Measurements from ENCODE around the gene CAD. TPM values are rescaled to one million over a fixed set of nuclear protein-coding genes. Genes with fewer than 3 reads are reported as not detected.

Gene CAD
- total RNA-seq, 3 donors from 2014 or later (not counting 1 experiment from before 2014, with no cell fraction given), result 21.8 to 26.6 (median 24.0) TPM

DNA sequence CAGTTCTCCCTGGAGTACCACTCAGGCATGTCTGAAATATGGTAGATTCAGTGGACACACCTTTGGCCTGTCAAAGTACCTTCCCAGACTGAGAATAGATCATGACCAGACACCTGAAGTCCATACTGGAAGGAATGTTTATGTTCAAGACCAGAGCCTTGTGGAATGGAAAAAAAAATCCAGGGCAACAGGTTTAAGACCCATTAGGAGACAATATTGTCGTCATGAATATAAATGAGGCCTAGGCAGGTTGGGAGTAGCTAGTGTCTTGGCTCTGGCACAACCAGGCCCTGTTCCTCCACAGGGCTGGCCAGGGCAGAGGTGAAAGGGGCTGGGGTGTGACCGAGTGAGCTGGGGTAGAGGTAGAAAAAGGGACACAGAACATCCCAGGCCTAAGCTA is 18.5 kb upstream of the CAD start:
- no peaks in the 10 kb centered on the region for H3K27me3 ChIP-seq (ENCODE audit: control insufficient read depth, insufficient read depth, low read length)
- H3K36me3 Mint-ChIP-seq, result peaks cover 12% of the 10 kb centered on the region
- intact Hi-C loops (cut with micrococcal nuclease), result no loop called here
- H3K9me3 Mint-ChIP-seq, result no peaks in the 10 kb centered on the region
- ATAC-seq, result no peak
- H3K9me3 ChIP-seq (ENCODE audit: control insufficient read depth, insufficient read depth, low read length), result no peaks in the 10 kb centered on the region
- H3K4me3 Mint-ChIP-seq, result no peak overlapping the region
- no peak overlapping the region for H3K27ac ChIP-seq (ENCODE audit: low read length)
- TF ChIP-seq, protein P1, sequence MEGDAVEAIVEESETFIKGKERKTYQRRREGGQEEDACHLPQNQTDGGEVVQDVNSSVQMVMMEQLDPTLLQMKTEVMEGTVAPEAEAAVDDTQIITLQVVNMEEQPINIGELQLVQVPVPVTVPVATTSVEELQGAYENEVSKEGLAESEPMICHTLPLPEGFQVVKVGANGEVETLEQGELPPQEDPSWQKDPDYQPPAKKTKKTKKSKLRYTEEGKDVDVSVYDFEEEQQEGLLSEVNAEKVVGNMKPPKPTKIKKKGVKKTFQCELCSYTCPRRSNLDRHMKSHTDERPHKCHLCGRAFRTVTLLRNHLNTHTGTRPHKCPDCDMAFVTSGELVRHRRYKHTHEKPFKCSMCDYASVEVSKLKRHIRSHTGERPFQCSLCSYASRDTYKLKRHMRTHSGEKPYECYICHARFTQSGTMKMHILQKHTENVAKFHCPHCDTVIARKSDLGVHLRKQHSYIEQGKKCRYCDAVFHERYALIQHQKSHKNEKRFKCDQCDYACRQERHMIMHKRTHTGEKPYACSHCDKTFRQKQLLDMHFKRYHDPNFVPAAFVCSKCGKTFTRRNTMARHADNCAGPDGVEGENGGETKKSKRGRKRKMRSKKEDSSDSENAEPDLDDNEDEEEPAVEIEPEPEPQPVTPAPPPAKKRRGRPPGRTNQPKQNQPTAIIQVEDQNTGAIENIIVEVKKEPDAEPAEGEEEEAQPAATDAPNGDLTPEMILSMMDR (IDR thresholded peaks at IDR 0.05), result no peak
- no peaks in the 10 kb centered on the region for H3K4me1 ChIP-seq (ENCODE audit: control insufficient read depth, insufficient read depth, low read length)
- 87% methylated on average over 2 of the region's 2 CpGs for WGBS (ENCODE audit: insufficient coverage)
- H3K27me3 Mint-ChIP-seq (ENCODE audit: low read depth in 2 of 2), result peaks cover 0 to 4% of the 10 kb centered on the region in 2 donors
- H3K27ac Mint-ChIP-seq, result no peak overlapping the region
- no peak overlapping the region for H3K4me3 ChIP-seq (ENCODE audit: low read length)
- H3K4me1 Mint-ChIP-seq, result no peaks in the 10 kb centered on the region
- peaks cover 6% of the 10 kb centered on the region for H3K36me3 ChIP-seq (ENCODE audit: control insufficient read depth, insufficient read depth, low read length)
- DNase-seq, result no peak

DNA sequence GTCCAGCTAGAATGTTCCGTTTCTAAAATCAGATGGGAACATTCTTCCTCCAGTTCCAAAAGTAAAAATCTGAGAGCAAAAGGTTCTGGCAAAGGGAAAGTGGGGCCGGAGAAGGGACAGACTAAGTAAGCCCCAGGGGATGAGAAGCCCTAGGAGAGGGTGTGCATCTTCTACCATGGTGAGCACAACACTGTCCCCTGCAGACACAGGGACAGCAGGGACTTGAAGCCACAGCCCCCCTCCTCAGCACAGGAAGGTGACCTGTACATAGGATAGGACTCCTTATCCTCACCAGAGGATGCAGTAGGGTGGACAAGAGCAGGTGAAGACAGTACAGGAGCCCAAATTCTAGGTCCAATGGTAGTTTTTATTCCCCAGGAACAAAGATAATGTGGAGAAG is 17.9 kb upstream of the CAD start:
- no peak overlapping the region for H3K27ac ChIP-seq (ENCODE audit: low read length)
- TF ChIP-seq, protein P1 (IDR thresholded peaks at IDR 0.05), result no peak
- ATAC-seq (peak in 1 of 3 donors; percentile 22), DNase-seq (no peak)
- no peaks in the 10 kb centered on the region for H3K9me3 Mint-ChIP-seq
- H3K27ac Mint-ChIP-seq, result no peak overlapping the region
- peaks cover 12% of the 10 kb centered on the region for H3K36me3 ChIP-seq (ENCODE audit: control insufficient read depth, insufficient read depth, low read length)
- peaks cover 12% of the 10 kb centered on the region for H3K36me3 Mint-ChIP-seq
- peaks cover 0 to 4% of the 10 kb centered on the region in 2 donors for H3K27me3 Mint-ChIP-seq (ENCODE audit: low read depth in 2 of 2)
- H3K4me3 ChIP-seq (ENCODE audit: low read length), result no peak overlapping the region
- H3K4me1 Mint-ChIP-seq, result no peaks in the 10 kb centered on the region
- intact Hi-C loops (cut with micrococcal nuclease), result no loop called here
- H3K27me3 ChIP-seq (ENCODE audit: control insufficient read depth, insufficient read depth, low read length), result no peaks in the 10 kb centered on the region
- WGBS (ENCODE audit: insufficient coverage), result 91% methylated on average over 2 of the region's 2 CpGs
- H3K4me1 ChIP-seq (ENCODE audit: control insufficient read depth, insufficient read depth, low read length), result no peaks in the 10 kb centered on the region
- no peaks in the 10 kb centered on the region for H3K9me3 ChIP-seq (ENCODE audit: control insufficient read depth, insufficient read depth, low read length)
- no peak overlapping the region for H3K4me3 Mint-ChIP-seq

DNA sequence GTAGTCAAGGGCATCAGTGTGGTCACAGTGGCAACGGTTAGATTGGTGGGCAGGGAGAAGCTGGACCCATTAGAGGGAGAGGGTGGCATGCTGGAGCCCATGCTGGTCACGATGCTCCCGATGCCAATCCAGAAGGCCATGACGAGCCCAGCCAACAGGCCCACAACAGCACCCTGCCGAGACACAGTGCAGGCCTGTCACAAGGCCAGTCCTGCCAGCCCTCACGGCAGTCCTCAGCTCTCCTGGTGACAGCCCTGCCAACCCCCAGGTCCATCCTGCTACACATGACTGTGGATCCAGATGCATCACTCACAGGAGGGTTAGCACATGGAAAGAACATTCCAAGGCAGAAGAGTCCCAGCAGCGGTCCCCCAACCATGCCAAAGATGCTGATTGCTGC is 15.5 kb upstream of the CAD start:
- Mint-ChIP-seq H3K4me3 (no peak overlapping the region), H3K27me3 (ENCODE audit: low read depth in 2 of 2) (no peaks in the 10 kb centered on the region), H3K36me3 (peaks cover 12% of the 10 kb centered on the region), H3K4me1 (no peaks in the 10 kb centered on the region), H3K27ac (no peak overlapping the region), H3K9me3 (no peaks in the 10 kb centered on the region)
- no peaks in the 10 kb centered on the region for H3K27me3 ChIP-seq (ENCODE audit: control insufficient read depth, insufficient read depth, low read length)
- H3K36me3 ChIP-seq (ENCODE audit: control insufficient read depth, insufficient read depth, low read length), result peaks cover 31% of the 10 kb centered on the region
- H3K9me3 ChIP-seq (ENCODE audit: control insufficient read depth, insufficient read depth, low read length), result no peaks in the 10 kb centered on the region
- no peak for DNase-seq
- H3K4me1 ChIP-seq (ENCODE audit: control insufficient read depth, insufficient read depth, low read length), result no peaks in the 10 kb centered on the region
- intact Hi-C loops (cut with micrococcal nuclease), result no loop called here
- ATAC-seq, result no peak
- TF ChIP-seq, protein P1 (IDR thresholded peaks at IDR 0.05), result no peak
- WGBS (ENCODE audit: insufficient coverage), result 97% methylated on average over 7 of the region's 7 CpGs
- no peak overlapping the region for H3K4me3 ChIP-seq (ENCODE audit: low read length)
- no peak overlapping the region for H3K27ac ChIP-seq (ENCODE audit: low read length)

DNA sequence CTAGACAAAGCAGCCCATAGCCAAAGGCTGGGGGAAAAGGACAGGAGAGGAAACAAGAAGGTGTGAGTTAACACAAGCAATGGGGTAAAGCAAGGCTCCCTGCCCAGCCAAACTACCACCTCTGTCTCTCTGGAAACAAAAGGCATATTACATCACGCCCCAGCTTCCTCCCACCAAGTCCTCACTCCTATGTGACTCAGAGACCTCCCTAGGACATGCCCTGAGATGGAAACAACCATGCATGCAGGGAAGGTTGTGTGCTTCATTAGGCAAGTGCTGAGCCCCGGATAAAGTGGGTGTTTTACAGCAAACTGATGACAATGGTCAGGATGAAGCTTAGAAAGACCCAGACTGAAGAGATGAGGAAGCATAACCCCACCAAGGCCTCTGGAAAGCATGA is 14.3 kb upstream of the CAD start:
- no peaks in the 10 kb centered on the region for H3K4me1 ChIP-seq (ENCODE audit: control insufficient read depth, insufficient read depth, low read length)
- H3K27ac ChIP-seq (ENCODE audit: low read length), result no peak overlapping the region
- H3K4me3 ChIP-seq (ENCODE audit: low read length), result no peak overlapping the region
- H3K27me3 ChIP-seq (ENCODE audit: control insufficient read depth, insufficient read depth, low read length), result no peaks in the 10 kb centered on the region
- intact Hi-C loops (cut with micrococcal nuclease), result no loop called here
- no peak overlapping the region for H3K27ac Mint-ChIP-seq
- TF ChIP-seq, protein P1 (IDR thresholded peaks at IDR 0.05), result no peak
- H3K36me3 ChIP-seq (ENCODE audit: control insufficient read depth, insufficient read depth, low read length), result peaks cover 42% of the 10 kb centered on the region
- no peaks in the 10 kb centered on the region for H3K27me3 Mint-ChIP-seq (ENCODE audit: low read depth in 2 of 2)
- WGBS (ENCODE audit: insufficient coverage), result 86% methylated on average over 2 of the region's 2 CpGs
- no peak for ATAC-seq
- no peaks in the 10 kb centered on the region for H3K9me3 ChIP-seq (ENCODE audit: control insufficient read depth, insufficient read depth, low read length)
- no peaks in the 10 kb centered on the region for H3K9me3 Mint-ChIP-seq
- peaks cover 12% of the 10 kb centered on the region for H3K36me3 Mint-ChIP-seq
- no peak overlapping the region for H3K4me3 Mint-ChIP-seq
- peaks cover 0 to 5% of the 10 kb centered on the region in 2 donors for H3K4me1 Mint-ChIP-seq
- DNase-seq, result no peak

Measured in natural killer cell (primary cell).